Mesenchymal stem cell (in vitro differentiated cells and primary cell): ENCODE measurements around the gene VPS4B.

Source experiments
- DNase-seq: peaks from one replicate; pipeline ENCODE4 v3.0.0-alpha.2; 2013
- H2AFZ ChIP-seq: one replicate; pipeline ENCODE4 v1.6.1; 2013; ENCODE audit warnings: low read depth, mild to moderate bottlenecking, control low read depth, inconsistent platforms, low read length, moderate library complexity
- H2AK5ac ChIP-seq: 2 replicates; pipeline ENCODE4 v1.6.1; 2013; ENCODE audit warnings: low read length, moderate library complexity, mild to moderate bottlenecking, inconsistent platforms; ENCODE audit not compliant: severe bottlenecking
- H2BK120ac ChIP-seq: one replicate; pipeline ENCODE4 v1.6.1; 2013; ENCODE audit warnings: low read depth, mild to moderate bottlenecking, inconsistent platforms, low read length, moderate library complexity
- H2BK12ac ChIP-seq, 2 experiments: one replicate each; pipeline ENCODE4 v1.6.1; 2013; ENCODE audit warnings: inconsistent platforms in 2 of 2, low read length in 2 of 2, mild to moderate bottlenecking in 2 of 2, moderate library complexity in 2 of 2, control low read depth in 1 of 2
- H2BK15ac ChIP-seq: one replicate; pipeline ENCODE4 v1.6.1; 2013; ENCODE audit warnings: mild to moderate bottlenecking, low read depth, inconsistent platforms; ENCODE audit not compliant: poor library complexity, severe bottlenecking
- H2BK5ac ChIP-seq: 2 replicates; pipeline ENCODE4 v1.6.1; 2013; ENCODE audit warnings: low read depth, mild to moderate bottlenecking, low read length, control low read depth, inconsistent platforms; ENCODE audit not compliant: poor library complexity, severe bottlenecking
- H3K14ac ChIP-seq, 2 experiments: one replicate each; pipeline ENCODE4 v1.6.1; 2013; ENCODE audit warnings: inconsistent platforms in 2 of 2, low read length in 2 of 2, control low read depth in 1 of 2, mild to moderate bottlenecking in 1 of 2, moderate library complexity in 1 of 2
- H3K18ac ChIP-seq, 2 experiments: one replicate each; pipeline ENCODE4 v1.6.1; 2013; ENCODE audit warnings: inconsistent platforms in 2 of 2, low read length in 2 of 2, control low read depth in 1 of 2, low read depth in 1 of 2, mild to moderate bottlenecking in 1 of 2
- H3K23ac ChIP-seq, 2 experiments: one replicate each; pipeline ENCODE4 v1.6.1; 2013; ENCODE audit warnings: inconsistent platforms in 2 of 2, low read length in 2 of 2, mild to moderate bottlenecking in 2 of 2, moderate library complexity in 2 of 2, control low read depth in 1 of 2
- H3K27ac ChIP-seq: 2 replicates; pipeline ENCODE4 v1.5.1; 2013; ENCODE audit warnings: mild to moderate bottlenecking, moderate library complexity, low read length, control low read depth, inconsistent platforms; ENCODE audit not compliant: poor library complexity, severe bottlenecking
- H3K27me3 ChIP-seq, 2 experiments: 2 replicates each; pipeline versions ENCODE4 v1.6.1 to v1.7.0; 2013; ENCODE audit warnings: low read length in 2 of 2, mild to moderate bottlenecking in 2 of 2, moderate library complexity in 2 of 2, control low read depth in 1 of 2, inconsistent platforms in 1 of 2; ENCODE audit not compliant: control insufficient read depth in 1 of 2, insufficient read depth in 1 of 2
- H3K36me3 ChIP-seq, 2 experiments: 2 replicates each; pipeline versions ENCODE4 v1.6.1 to v1.7.0; 2013; ENCODE audit warnings: low read length in 2 of 2, control low read depth in 1 of 2, inconsistent platforms in 1 of 2, low read depth in 1 of 2, mild to moderate bottlenecking in 1 of 2; ENCODE audit not compliant: insufficient read depth in 2 of 2, control insufficient read depth in 1 of 2
- H3K4ac ChIP-seq, 2 experiments: one replicate each; pipeline ENCODE4 v1.6.1; 2013; ENCODE audit warnings: inconsistent platforms in 2 of 2, low read length in 2 of 2, mild to moderate bottlenecking in 2 of 2, moderate library complexity in 2 of 2, control low read depth in 1 of 2, low read depth in 1 of 2
- H3K4me1 ChIP-seq: 2 replicates; pipeline ENCODE4 v1.6.1; 2013; ENCODE audit warnings: low read depth, low read length, control low read depth; ENCODE audit not compliant: control insufficient read depth, insufficient read depth
- H3K4me2 ChIP-seq: 2 replicates; pipeline ENCODE4 v1.6.1; 2013; ENCODE audit warnings: low read length, mild to moderate bottlenecking, inconsistent platforms; ENCODE audit not compliant: poor library complexity, severe bottlenecking
- H3K4me3 ChIP-seq, 2 experiments: 2 replicates each; pipeline versions ENCODE4 v1.5.1 to v1.7.0; 2013; ENCODE audit warnings: low read length in 2 of 2, mild to moderate bottlenecking in 2 of 2, control low read depth in 1 of 2, low read depth in 1 of 2; ENCODE audit not compliant: insufficient read depth in 1 of 2
- H3K79me1 ChIP-seq: replicated peaks from 2 replicates; pipeline ENCODE4 v1.6.1; 2013; ENCODE audit warnings: mild to moderate bottlenecking, control low read depth, low read length, inconsistent platforms; ENCODE audit not compliant: poor library complexity, severe bottlenecking
- H3K9ac ChIP-seq: 2 replicates; pipeline ENCODE4 v1.7.0; 2013; ENCODE audit warnings: mild to moderate bottlenecking, low read length, moderate library complexity
- H3K9me3 ChIP-seq: 2 replicates; pipeline ENCODE4 v1.7.0; 2013; ENCODE audit warnings: mild to moderate bottlenecking, low read length; ENCODE audit not compliant: control insufficient read depth
- H4K8ac ChIP-seq: one replicate; pipeline ENCODE4 v1.6.1; 2013; ENCODE audit warnings: inconsistent platforms, mild to moderate bottlenecking, low read length, moderate library complexity
- H4K91ac ChIP-seq: one replicate; pipeline ENCODE4 v1.6.1; 2013; ENCODE audit warnings: mild to moderate bottlenecking, low read length, inconsistent platforms
- WGBS: methylation state at CpG from one replicate; pipeline ENCODE4 v1.1.7; 2013; ENCODE audit warnings: mixed read lengths; 5-methylcytosine and 5-hydroxymethylcytosine counted together

VPS4B gene

GRCh38 chr18:63410792-63411191, 11.5 kb downstream of the VPS4B start:
- DNase-seq: peak; percentile 61
- H3K79me1 ChIP-seq: peaks cover 28% of the 10 kb centered on the region
- H4K91ac ChIP-seq: no peak overlapping the region
- H2BK15ac ChIP-seq: no peak overlapping the region
- no peak overlapping the region for H2AFZ ChIP-seq
- no peak overlapping the region for H2BK5ac ChIP-seq
- no peaks in the 10 kb centered on the region for H3K9me3 ChIP-seq
- no peak overlapping the region for H2AK5ac ChIP-seq
- no peak overlapping the region for H3K4ac ChIP-seq
- peaks cover 1% of the 10 kb centered on the region for H3K4me1 ChIP-seq
- no peak overlapping the region for H4K8ac ChIP-seq
- H2BK120ac ChIP-seq: no peak overlapping the region
- 62% methylated on average over 4 of the region's 4 CpGs for WGBS
- H2BK12ac ChIP-seq: no peak overlapping the region
- H3K4me2 ChIP-seq: no peak overlapping the region
- no peak overlapping the region for H3K4me3 ChIP-seq
- peak overlapping the region; percentile 4 for H3K9ac ChIP-seq
- H3K27me3 ChIP-seq: no peaks in the 10 kb centered on the region
- no peak overlapping the region for H3K14ac ChIP-seq
- peak overlapping the region; percentile 23 for H3K27ac ChIP-seq
- H3K36me3 ChIP-seq: peaks cover 16 to 79% of the 10 kb centered on the region in 2 experiments
- H3K18ac ChIP-seq: no peak overlapping the region
- H3K23ac ChIP-seq: no peak overlapping the region

DNA sequence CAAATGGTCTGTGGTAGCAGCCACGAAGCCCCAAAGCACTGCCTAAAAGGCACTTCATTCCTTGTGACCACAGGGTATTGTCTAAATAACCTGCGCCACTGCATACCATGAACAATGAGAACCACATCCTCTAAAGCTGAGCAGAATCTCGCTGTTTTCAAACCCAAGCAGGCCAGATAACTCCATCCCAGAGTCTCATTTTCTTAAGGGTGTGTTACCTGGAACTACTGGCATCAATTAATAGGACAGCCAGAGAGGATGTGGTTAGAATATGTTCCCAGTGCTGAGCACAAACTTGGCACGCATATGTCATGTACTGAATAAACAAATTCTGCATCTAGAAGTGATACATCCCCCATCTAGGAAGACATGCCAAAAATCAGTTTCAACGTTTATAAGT, 13.0 kb downstream of the VPS4B start:
- Histone ChIP-seq H3K4me3 (no peak overlapping the region), H3K4me2 (no peak overlapping the region), H3K27me3 (no peaks in the 10 kb centered on the region), H2AFZ (no peak overlapping the region), H2BK15ac (no peak overlapping the region), H2BK12ac (no peak overlapping the region), H2BK5ac (no peak overlapping the region), H3K18ac (no peak overlapping the region), H3K4ac (no peak overlapping the region), H3K36me3 (peaks cover 13 to 78% of the 10 kb centered on the region in 2 experiments), H3K9ac (no peak overlapping the region), H4K8ac (no peak overlapping the region), H2BK120ac (no peak overlapping the region), H2AK5ac (no peak overlapping the region), H3K23ac (no peak overlapping the region), H4K91ac (no peak overlapping the region), H3K4me1 (peaks cover 1% of the 10 kb centered on the region), H3K27ac (no peak overlapping the region), H3K79me1 (peaks cover 28% of the 10 kb centered on the region), H3K14ac (no peak overlapping the region), H3K9me3 (no peaks in the 10 kb centered on the region)
- 87% methylated on average over 5 of the region's 5 CpGs for WGBS
- peak; percentile 15 for DNase-seq

DNA sequence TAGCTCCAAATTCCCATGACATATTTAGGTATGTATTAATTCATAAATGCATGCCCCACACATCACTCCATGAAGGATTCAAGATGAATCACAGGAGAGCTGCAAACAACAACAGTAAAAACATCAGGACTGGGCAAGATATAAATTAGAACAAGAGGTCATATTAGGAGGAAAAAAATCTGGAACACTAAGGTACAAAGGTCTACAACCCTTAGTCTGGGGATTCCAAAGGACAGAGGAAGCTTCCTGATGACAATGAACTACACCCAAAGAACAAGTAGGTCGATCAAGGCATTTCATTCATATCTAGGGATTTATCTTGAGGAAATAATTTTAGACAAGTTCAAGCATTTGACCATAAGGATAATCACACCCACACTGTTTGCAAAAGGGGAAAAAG, 14.5 kb downstream of the VPS4B start:
- Histone ChIP-seq H4K8ac (no peak overlapping the region), H3K9ac (no peak overlapping the region), H3K4me1 (peaks cover 1% of the 10 kb centered on the region), H3K36me3 (peaks cover 14 to 89% of the 10 kb centered on the region in 2 experiments), H2BK5ac (no peak overlapping the region), H3K4me2 (no peak overlapping the region), H3K18ac (no peak overlapping the region), H3K79me1 (peaks cover 31% of the 10 kb centered on the region), H2BK120ac (no peak overlapping the region), H3K14ac (no peak overlapping the region), H3K4me3 (no peak overlapping the region), H2AFZ (no peak overlapping the region), H2AK5ac (no peak overlapping the region), H3K9me3 (no peaks in the 10 kb centered on the region), H3K4ac (no peak overlapping the region), H3K27ac (no peak overlapping the region), H2BK15ac (no peak overlapping the region), H3K27me3 (no peaks in the 10 kb centered on the region), H4K91ac (no peak overlapping the region), H2BK12ac (no peak overlapping the region), H3K23ac (no peak overlapping the region)
- no CpG with 5 or more reads among the region's 1 CpG for WGBS
- no peak for DNase-seq

GRCh38 chr18:63405986-63406385, 16.3 kb downstream of the VPS4B start:
- H3K79me1 ChIP-seq: peaks cover 39% of the 10 kb centered on the region
- no peak overlapping the region for H2BK12ac ChIP-seq
- H2BK5ac ChIP-seq: no peak overlapping the region
- no peaks in the 10 kb centered on the region for H3K4me1 ChIP-seq
- no peak overlapping the region for H2AFZ ChIP-seq
- no peak overlapping the region for H3K23ac ChIP-seq
- WGBS: 98% methylated on average over 3 of the region's 3 CpGs
- H3K18ac ChIP-seq: no peak overlapping the region
- H3K9me3 ChIP-seq: no peaks in the 10 kb centered on the region
- no peak overlapping the region for H2AK5ac ChIP-seq
- H4K91ac ChIP-seq: no peak overlapping the region
- no peaks in the 10 kb centered on the region for H3K27me3 ChIP-seq
- H2BK15ac ChIP-seq: no peak overlapping the region
- H3K36me3 ChIP-seq: peaks cover 24 to 96% of the 10 kb centered on the region in 2 experiments
- no peak overlapping the region for H3K4me3 ChIP-seq
- H4K8ac ChIP-seq: no peak overlapping the region
- no peak overlapping the region for H2BK120ac ChIP-seq
- H3K4ac ChIP-seq: no peak overlapping the region
- H3K27ac ChIP-seq: no peak overlapping the region
- H3K14ac ChIP-seq: no peak overlapping the region
- no peak overlapping the region for H3K9ac ChIP-seq
- H3K4me2 ChIP-seq: no peak overlapping the region
- DNase-seq: no peak
